ENCODE results near the gene ABLIM1.

Gene ABLIM1

GRCh38 chr10:114553436-114553835, 104.6 kb downstream of the ABLIM1 start:
- no peak overlapping the region for H3K27ac ChIP-seq
- no peak for DNase-seq (ENCODE audit: low read depth, low spot score)

GRCh38 chr10:114552050-114552449, 106.0 kb downstream of the ABLIM1 start:
- no peak overlapping the region for H3K27ac ChIP-seq
- no peak for DNase-seq (ENCODE audit: low read depth, low spot score)

- DNase-seq (ENCODE audit: low read depth, low spot score), result no peak
- no peak overlapping the region for H3K27ac ChIP-seq
These were observed 106.5 kb downstream of the ABLIM1 start for GRCh38 chr10:114551636-114551972.

- H3K27ac ChIP-seq, result no peak overlapping the region
- DNase-seq (ENCODE audit: low read depth, low spot score), result no peak
These were observed 107.1 kb downstream of the ABLIM1 start for GRCh38 chr10:114550756-114551635.

- no peak overlapping the region for H3K27ac ChIP-seq
- no peak for DNase-seq (ENCODE audit: low read depth, low spot score)
These were observed 109.4 kb downstream of the ABLIM1 start for GRCh38 chr10:114548662-114549061.

- no peak overlapping the region for H3K27ac ChIP-seq
These were observed 110.6 kb downstream of the ABLIM1 start for GRCh38 chr10:114547514-114547913.

GRCh38 chr10:114547056-114547455, 111.0 kb downstream of the ABLIM1 start:
- no peak for DNase-seq (ENCODE audit: low read depth, low spot score)
- no peak overlapping the region for H3K27ac ChIP-seq

More at GRCh38 chr10:114547514-114547913, 110.6 kb downstream of the ABLIM1 start:
- DNase-seq (ENCODE audit: low read depth, low spot score), result no peak

- H3K27ac ChIP-seq, result no peak overlapping the region
- no peak for DNase-seq (ENCODE audit: low read depth, low spot score)
These were observed 112.3 kb downstream of the ABLIM1 start for GRCh38 chr10:114545819-114546218.

- peak overlapping the region; percentile 60 for H3K27ac ChIP-seq
- no peak for DNase-seq (ENCODE audit: low read depth, low spot score)
These were observed 113.0 kb downstream of the ABLIM1 start for GRCh38 chr10:114545071-114545470.

GRCh38 chr10:114544045-114544659, 113.9 kb downstream of the ABLIM1 start:
- no peak for DNase-seq (ENCODE audit: low read depth, low spot score)
- peak overlapping the region; percentile 60 for H3K27ac ChIP-seq

- no peak overlapping the region for H3K27ac ChIP-seq
- no peak for DNase-seq (ENCODE audit: low read depth, low spot score)
These were observed 114.6 kb downstream of the ABLIM1 start for GRCh38 chr10:114543456-114543855.

- no peak overlapping the region for H3K27ac ChIP-seq
These were observed 115.7 kb downstream of the ABLIM1 start for GRCh38 chr10:114542373-114542772.

GRCh38 chr10:114541797-114542160, 116.3 kb downstream of the ABLIM1 start:
- no peak for DNase-seq (ENCODE audit: low read depth, low spot score)
- no peak overlapping the region for H3K27ac ChIP-seq

More at GRCh38 chr10:114542373-114542772, 115.7 kb downstream of the ABLIM1 start:
- no peak for DNase-seq (ENCODE audit: low read depth, low spot score)

GRCh38 chr10:114541081-114541796, 116.8 kb downstream of the ABLIM1 start:
- H3K27ac ChIP-seq, result no peak overlapping the region

GRCh38 chr10:114540236-114540635, 117.8 kb downstream of the ABLIM1 start:
- H3K27ac ChIP-seq, result no peak overlapping the region
- DNase-seq (ENCODE audit: low read depth, low spot score), result no peak

More at GRCh38 chr10:114541081-114541796, 116.8 kb downstream of the ABLIM1 start:
- no peak for DNase-seq (ENCODE audit: low read depth, low spot score)

- no peak for DNase-seq (ENCODE audit: low read depth, low spot score)
- no peak overlapping the region for H3K27ac ChIP-seq
These were observed 118.5 kb downstream of the ABLIM1 start for GRCh38 chr10:114539623-114540022.

- H3K27ac ChIP-seq, result no peak overlapping the region
- no peak for DNase-seq (ENCODE audit: low read depth, low spot score)
These were observed 119.7 kb downstream of the ABLIM1 start for GRCh38 chr10:114538181-114538906.

- DNase-seq (ENCODE audit: low read depth, low spot score), result no peak
- no peak overlapping the region for H3K27ac ChIP-seq
These were observed 120.3 kb downstream of the ABLIM1 start for GRCh38 chr10:114537736-114538135.

GRCh38 chr10:114534571-114534981, 123.5 kb downstream of the ABLIM1 start:
- no peak for DNase-seq (ENCODE audit: low read depth, low spot score)

GRCh38 chr10:114532226-114532625, 125.8 kb downstream of the ABLIM1 start:
- no peak for DNase-seq (ENCODE audit: low read depth, low spot score)
- no peak overlapping the region for H3K27ac ChIP-seq

More at GRCh38 chr10:114534571-114534981, 123.5 kb downstream of the ABLIM1 start:
- no peak overlapping the region for H3K27ac ChIP-seq
